Stimulated activated CD4-positive, alpha-beta T cell treated with anti-CD3 and anti-CD28 coated beads, Interleukin-15, amount 100 ng/mL, for 1 hour (primary cell): ENCODE results near the gene AGXT.

ENCODE experiments used
- DNase-seq, 2 donors: peaks; one replicate each; pipeline ENCODE4 v3.0.0-alpha.2; 2020; ENCODE audit warnings: low read depth in 1 of 2, low spot score in 1 of 2

The AGXT gene

DNA sequence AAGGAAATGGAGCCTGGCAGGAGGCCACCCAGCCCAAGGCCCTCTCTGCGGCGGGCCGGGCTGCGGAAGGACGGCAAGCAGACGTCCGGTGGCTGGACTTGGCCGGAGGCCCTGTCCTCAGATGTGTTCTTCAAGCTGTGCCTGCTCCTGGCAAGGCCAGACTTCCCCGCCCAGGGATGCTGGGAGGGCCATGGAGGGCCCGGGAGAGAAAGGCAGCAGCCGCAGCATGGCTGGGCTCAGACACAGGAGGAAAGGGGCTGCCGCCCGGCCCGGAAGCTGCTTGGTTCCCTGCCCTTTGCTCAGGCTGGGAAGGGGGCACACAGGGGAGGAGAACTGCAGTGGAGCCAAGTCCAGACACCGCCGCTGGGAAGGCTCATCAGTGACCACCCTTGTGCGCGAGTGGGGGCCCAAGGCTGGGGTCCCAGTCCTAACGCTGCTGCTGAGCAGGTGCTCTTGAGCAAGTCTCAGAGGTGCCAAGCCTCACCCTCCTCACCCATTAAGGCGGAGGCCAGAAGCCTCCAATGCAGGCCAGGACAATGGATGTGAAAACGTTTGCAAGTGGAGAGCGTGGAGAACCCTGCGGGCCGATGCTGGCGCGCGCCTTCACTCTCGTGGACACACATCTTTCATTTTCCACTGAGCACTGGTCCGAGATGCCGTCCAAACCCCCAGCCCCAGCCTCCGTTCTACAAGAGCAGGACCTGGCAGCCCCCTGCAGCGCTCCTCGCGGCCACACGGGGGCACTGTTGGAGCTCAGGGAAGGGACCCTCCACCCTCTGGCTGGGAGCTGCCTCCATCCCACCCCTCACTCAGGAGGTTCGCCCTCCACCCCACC lies 45.4 kb downstream of the AGXT start:
- DNase-seq: peak; percentile 34 to 54

DNA sequence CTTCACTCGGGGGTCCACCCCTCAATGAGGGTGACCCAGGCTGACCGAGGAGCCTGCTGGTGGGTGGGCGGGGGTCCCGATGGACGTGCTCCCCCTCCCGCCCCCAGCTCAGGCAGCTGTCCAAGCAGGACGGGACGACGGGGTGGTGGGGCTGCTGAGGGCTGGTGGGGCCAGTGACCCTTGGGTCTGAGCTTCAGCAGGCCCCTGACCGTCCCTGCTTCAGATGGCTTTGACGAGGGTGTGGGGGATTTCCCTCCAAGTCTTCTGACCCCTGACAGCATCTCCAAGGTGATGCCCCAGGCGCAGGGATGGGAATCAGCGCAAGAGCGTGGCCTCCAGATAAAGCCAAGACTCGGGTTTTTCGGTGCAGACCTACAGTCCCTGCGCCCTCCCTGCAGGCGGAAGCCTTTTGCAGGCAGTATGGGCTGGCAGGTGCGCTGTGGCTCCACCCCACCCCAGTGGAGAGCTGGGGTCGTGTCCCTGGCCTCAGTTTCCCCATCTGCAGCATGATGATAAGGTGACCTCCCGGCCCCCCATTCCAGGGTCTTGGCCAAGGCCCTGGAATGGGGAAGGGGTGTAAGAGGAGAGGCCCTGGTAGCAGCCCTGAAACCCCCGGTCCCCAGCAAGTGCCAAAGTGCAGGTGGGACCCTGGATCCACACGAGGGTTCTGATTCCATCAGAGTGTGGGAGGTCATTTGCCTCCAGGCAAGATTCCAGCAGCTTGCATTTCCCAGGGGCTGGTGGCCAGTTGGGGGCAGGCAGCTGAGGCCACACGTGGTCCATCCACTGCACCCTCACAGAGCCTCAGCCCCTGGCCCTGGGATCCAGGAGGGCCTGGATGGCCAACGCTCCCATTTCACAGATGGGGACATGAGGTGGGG lies 46.3 kb downstream of the AGXT start:
- no peak for DNase-seq

DNA sequence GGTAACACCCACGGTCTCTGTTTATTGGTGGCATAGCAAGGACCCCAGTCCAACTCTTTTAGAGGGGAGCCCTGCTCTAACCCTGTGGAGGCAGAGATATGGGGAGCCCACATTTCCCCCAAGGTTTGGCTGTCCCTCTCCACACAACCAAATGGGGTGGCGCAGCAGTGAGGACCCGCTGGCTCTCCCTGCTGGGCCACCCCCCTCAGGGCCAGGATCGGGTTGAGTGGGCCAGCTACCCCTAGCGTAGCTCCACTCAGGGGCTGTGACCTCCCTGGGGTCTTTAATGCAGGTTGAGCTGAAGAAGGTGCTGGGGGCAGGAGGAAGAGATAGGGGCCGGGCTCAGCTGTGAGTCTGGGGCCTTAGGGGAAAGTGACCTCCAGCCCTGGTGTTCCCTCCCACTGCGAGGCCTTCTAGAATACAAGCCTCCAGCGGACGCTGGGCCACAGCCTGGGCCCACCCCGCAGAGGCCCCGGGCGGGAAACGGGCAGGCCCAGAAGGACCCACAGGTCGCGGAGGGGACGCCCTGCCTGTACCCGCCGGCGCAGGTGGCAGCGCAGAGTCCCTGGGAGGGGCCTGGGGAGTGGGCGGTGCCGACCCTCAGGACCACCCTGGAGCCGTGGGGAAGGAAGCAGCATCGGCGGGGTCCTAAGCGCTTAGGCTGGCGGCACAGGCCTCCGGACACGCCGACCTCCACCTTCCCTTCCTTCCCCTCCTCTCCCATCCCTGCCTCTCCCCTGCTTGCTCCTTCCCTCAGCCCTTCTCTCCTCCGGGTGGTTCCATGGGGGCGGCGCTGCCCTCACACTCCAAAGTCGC lies 47.1 kb downstream of the AGXT start:
- DNase-seq: no peak

DNA sequence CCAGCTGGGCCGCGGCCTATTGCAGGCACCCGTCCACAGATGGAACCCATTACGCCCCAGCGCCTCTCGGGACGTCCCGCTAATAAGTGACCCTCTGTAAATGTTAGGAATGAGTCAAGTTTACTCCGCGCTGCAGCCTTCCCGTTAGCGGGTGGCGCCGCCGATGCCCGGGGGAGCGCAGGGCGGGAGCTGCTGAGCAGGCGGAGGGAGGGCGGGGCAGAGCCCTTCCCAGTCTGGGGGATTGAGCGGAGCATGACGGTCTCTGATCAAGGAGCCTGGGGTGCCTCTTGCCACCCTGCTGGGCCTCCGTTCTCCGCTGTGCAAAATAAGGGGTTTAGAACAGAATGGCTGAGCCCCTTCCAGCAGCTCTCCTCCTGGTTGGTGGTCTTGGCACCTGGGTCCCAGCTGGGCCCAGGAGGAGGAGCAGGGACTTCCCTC lies 48.0 kb downstream of the AGXT start:
- DNase-seq: no peak

DNA sequence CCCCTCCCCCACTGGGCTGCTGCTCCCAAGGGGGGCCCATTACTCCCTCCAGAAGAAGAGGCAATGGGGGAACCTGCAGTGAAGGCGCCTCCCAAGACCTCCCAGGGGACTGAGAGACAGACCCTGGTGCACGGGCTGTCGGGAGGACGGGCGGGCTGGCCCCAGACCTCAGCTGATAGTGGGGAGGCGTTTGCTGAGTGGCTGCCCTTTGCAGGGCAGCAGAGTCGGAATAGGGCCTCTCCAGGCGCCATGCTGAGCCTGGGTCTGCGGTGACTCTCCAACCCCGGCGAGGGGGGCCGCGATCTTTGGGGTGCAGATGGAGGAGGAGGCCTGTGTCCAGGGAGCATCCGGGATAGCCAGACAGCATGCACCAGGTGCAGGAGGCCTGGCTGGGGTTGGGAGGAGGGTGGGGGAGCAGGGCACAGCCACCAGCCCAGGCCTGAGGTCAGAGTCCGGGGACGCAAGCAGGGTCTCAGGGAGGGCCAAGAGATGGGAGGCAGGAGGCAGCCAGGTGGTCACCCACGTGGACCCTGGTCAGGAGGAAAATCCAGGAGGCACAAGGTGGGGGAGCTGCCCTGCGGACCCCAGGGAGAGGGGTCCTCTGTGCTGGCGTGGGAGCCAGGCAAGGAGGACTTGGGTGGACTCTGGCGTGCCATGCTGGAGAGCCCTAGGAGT lies 48.5 kb downstream of the AGXT start:
- DNase-seq: no peak

DNA sequence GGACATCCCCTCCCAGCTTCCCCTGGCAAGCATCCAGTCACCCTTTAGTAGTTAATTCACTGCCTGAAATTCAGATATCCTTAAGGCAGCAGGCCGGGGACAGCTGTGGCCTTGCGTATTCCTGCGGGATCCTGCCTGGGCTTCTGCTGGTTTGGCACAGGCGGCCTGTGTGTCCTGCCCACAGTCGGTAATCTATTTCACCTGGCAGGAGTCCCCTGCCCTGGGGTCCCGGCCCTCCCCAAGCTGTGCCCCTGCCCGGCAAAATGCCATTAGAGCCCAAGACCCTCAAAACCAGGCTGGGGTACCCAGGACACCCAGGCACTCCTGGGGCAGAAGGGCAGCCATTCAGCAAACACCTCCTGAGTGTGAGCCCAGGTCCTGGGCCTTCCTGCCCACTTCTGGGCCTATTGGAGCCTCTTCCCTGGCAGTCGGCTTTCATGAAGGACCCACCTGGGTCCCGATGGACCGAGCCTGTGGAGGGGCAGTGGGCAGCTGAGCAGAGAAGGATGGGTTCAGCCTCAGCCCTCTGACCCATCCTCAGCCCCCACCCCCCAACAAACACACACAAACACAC lies 49.1 kb downstream of the AGXT start:
- no peak for DNase-seq

DNA sequence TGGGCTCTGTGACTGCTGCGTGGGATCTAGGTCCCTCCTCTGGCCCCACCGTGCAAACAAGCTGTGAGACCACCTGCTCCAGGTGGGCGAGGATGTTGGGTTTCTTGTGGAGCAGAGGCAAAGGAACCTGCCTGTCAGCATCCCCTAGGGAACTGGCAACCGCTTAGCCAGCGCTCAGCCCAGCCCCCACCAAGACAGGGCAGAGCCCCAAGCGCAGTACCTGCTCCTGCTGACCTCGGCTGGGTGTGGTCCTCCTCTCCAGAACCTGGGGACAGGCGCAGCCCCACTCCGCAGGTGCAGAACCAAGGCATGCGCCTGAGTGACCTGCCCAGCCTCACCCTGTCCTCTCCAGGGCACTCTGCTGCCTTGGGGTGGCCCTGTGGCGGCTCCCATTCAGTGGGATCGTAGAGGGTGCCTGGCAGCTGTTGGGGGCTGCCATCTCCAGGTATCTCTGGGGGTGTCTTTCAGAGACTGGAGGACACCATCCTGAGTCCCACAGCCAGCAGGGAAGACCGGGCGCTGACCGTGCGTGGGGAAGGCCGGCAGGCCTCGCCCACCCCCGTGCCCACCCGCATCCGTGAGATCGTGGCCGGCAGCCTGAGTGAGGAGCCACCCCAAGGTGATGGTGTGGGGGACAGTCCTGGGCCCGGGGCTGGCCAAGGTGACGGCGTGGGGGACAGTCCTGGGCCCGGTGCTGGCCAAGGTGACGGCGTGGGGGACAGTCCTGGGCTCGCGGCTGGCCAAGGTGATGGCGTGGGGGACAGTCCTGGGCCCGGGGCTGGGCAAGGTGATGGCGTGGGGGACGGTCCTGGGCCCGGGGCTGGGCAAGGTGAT lies 49.9 kb downstream of the AGXT start:
- no peak for DNase-seq

DNA sequence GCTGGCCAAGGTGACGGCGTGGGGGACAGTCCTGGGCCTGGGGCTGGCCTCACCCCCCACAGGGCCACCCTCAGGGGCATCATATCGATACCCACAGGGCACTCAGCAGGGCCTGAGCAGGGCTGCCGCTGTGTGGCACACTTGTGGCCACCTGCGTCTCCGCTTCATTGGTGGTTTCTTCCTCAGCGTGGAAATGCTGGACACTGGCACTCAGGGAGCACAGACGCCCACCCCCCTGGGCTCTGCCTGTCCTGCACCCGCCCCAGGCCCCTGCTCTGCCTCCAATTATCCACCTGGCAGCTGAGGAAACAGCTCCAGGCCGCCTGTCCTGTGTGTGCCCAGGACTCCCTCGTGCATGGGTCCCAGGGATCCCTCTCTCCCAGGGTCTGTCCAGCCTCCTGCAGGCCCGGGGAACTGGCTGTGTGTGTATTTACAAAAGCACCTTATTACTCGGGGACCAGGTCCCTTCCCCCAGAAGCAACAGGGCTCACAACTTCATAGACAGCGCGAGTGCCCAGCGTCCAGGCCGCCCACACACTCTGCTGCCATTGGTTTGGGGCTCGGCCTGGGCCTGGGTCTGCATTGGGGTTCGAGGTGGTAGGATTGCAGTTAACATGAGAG lies 50.6 kb downstream of the AGXT start:
- DNase-seq: no peak

DNA sequence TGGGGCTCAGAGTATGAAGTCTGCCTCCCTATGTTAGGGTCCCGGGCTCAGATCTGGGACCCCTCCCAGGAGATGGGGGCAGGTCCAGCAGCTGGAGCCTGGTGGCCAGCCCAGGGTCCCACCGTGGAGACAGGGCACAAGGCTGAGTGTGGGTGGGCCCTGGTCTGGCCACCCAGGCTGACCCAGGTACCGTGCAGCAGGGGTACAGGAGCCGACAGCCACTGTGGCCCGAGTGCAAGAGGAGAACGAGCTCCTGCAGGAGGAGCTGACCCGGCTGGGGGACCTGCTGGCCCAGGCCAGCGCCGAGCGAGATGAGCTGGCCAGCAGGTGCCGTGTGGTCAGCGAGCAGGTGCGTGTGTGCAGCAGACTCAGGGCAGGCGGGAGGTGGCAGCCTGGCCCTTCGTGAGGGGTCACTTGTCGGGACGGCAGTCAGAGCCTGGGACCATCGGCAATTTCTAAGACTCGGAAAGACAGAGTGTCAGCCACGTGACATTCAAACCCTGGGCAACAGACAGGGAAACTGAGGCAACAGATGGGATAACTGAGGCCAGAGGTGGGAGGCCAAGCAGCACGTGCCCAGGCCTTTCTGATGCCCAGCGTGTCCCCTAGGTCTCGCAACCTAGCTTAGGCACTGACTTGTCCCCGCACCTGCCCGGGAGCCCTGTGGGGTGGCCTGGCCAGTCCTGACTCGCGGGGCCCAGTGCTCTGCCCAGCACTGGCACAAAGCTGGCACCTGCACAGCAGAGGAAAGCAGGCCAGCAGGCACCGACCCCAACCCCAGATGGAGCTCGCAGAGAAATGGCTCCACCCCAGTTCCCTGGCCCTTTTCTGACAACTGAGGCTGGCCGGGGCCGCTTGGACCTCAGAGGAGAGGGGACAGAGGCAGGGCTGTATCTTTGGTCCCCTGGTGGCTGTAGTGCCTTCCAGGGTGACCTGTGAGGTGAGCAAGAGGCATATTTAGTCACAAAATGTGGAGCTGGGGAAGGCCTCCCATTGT lies 51.5 kb downstream of the AGXT start:
- no peak for DNase-seq

DNA sequence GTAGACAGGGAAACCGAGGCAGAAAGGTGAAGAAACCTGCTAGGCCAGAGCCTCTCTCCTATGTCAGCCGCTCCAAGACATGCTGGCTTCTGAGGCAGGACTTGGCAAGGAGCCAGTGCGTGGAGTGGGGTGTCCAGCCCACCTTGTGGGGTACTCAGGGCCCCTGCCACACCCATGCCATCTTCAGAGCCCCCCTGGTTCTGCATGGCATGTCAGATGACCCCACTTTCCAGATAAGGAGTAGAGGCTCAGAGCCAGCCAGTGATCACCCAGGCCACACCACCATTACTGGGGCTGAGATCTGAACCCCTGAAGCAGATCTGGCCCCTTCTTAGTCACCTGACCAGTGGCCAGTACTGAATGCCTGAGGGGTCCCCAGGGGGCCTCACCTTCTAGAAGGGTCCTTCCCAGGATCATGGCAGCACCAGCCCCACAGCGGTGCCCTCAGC lies 52.2 kb downstream of the AGXT start:
- DNase-seq: no peak

DNA sequence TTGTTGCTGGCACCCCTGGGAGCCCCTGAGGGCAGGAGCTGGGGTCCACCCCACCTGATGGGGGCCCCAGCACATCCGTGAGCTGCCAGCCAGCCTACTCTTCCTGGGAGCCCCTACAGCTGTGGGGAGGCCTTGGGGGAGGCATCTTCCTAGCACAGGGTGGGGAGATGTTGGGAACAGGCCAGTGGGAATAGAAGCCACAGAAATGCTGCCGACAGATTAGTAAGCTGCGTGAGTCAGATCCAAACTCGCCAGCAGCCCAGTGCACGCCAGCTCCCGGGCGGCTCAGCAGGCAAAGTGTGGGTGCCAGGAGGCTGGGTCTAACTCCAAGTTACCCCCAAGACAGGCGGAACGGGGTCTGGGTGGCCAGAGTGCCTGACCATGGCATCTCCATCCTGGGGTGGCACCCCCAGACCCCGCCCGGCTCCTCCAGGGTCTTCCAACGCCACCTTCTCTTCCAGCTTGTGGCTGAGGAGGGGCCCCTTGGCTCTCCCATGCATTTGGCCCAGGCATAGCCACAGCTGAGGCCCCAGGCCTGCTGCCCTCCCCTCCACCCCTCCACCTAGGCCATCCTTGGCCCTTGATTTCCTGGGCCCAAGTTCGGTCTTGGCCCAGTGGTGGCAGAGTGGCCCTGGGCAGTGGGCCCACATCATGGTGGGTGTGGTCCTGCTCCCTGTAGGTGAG lies 52.8 kb downstream of the AGXT start:
- DNase-seq: no peak

DNA sequence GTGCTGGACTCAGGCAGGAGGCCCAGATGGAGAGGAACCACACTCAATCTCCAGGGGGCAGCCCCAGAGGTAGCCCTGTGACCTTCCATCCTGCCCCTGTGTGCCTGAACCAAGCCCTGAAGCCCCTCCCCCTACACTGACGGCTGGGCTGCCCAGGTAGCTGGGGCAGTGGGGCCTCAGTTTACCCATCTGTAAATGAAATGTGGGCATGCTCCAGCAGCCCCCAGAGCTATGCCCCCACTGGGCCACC lies 53.3 kb downstream of the AGXT start:
- DNase-seq: no peak

DNA sequence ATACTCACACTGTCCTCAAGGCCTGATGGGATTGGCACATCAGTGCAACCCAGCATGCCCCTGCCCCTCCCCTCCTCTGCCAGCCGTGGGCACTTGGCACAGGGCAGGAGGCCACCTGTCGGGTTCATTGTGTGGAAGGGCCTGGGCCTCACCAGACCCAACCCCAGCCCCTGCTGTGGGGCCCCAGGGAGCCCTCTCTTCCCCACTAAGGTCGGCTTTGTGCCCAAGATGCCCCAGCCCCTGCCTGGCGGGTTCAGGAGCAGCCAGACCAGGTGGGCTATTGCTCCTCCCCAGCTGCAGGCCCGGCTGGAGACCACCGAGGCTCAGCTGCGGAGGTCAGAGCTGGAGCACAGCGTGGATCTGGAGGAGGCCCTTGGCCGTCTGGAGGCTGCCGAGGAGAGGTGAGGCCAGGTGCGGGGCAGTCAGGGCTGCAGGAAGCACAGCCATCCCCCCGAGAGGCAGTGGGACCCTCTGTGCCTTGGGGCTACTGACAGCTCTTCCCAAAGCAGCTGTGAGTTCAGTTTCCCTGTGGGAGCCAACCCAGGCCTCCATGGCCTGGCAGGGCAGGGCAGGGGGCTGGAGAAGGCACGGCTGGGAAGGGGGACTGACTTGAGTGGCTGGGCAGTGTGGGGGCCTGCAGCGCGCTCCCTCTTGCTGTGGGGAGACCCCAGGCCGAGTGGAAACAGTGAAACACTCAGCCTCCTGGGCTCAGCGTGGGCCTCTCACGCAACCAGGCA lies 53.8 kb downstream of the AGXT start:
- no peak for DNase-seq

DNA sequence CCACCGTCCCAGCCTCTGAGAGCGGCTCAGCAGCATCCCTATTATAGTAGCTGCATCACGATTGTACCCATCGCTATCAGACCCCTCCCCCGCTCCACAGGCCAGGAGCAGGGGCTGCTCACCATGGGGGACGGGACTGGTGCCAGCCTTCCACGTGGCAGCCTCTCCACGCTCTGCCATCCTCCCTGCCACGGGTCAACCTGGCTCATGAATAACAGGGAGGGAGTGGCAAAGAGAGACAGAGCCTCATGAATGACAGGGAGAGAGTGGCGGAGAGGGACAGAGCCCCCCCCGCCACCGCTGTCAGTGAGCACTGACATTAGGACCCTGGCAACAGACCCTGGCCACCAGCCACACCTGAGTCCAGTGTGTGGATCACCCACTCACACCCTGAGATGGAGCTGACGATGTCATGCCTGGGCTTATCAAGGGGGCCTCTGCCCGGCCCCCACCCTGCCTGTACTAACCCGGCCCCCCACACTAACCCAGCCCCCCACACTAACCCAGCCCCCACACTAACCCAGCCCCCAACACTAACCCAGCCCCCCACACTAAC lies 54.4 kb downstream of the AGXT start:
- DNase-seq: no peak

DNA sequence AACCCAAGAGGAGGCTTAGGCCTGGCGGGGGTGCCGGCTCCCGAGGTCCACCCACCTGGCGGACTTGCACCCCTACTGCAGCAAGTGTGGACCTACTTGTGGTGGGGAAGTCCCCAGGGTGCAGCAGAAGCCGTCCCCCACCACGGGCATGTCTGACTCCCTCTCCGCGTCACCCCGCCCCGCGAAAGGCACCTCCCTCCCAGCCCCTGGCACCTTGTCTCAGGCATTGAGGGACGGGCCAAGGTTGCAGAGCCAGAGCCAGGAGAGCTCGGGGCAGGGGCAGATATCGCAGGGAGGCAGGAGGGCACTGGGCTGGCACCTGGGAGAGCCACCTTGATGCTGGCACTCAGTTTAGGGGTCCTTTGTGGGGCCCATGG lies 56.6 kb downstream of the AGXT start:
- no peak for DNase-seq
